Measurements from ENCODE around the gene TPD52L1.
"Not testable (repeated sequence)": the region's sequence is repeated elsewhere in the genome, so short reads cannot be mapped to it uniquely, and the experiment has no call there.

TPD52L1 gene

GRCh38 chr6:125273965-125274364, 120.4 kb downstream of the TPD52L1 start:
- DNase-seq (ENCODE audit: low read depth) = no peak

GRCh38 chr6:125274935-125275334, 121.4 kb downstream of the TPD52L1 start:
- DNase-seq (ENCODE audit: low read depth) = no peak

GRCh38 chr6:125275779-125276178, 122.2 kb downstream of the TPD52L1 start:
- DNase-seq (ENCODE audit: low read depth) = no peak

- DNase-seq (ENCODE audit: low read depth) = no peak
Observed at GRCh38 chr6:125277838-125278237, 124.3 kb downstream of the TPD52L1 start.

GRCh38 chr6:125279961-125280360, 126.4 kb downstream of the TPD52L1 start:
- no peak for DNase-seq (ENCODE audit: low read depth)

- DNase-seq (ENCODE audit: low read depth) = not testable (repeated sequence)
Observed at GRCh38 chr6:125280370-125281035, 126.9 kb downstream of the TPD52L1 start.

- not testable (repeated sequence) for DNase-seq (ENCODE audit: low read depth)
Observed at GRCh38 chr6:125282470-125282869, 128.9 kb downstream of the TPD52L1 start.

GRCh38 chr6:125285353-125285752, 131.8 kb downstream of the TPD52L1 start:
- no peak for DNase-seq (ENCODE audit: low read depth)

GRCh38 chr6:125285936-125286335, 132.4 kb downstream of the TPD52L1 start:
- DNase-seq (ENCODE audit: low read depth) = no peak

- no peak for DNase-seq (ENCODE audit: low read depth)
Observed at GRCh38 chr6:125287718-125288117, 134.1 kb downstream of the TPD52L1 start.

GRCh38 chr6:125293587-125293986, 140.0 kb downstream of the TPD52L1 start:
- DNase-seq (ENCODE audit: low read depth) = no peak

GRCh38 chr6:125294036-125294435, 140.5 kb downstream of the TPD52L1 start:
- no peak for DNase-seq (ENCODE audit: low read depth)

GRCh38 chr6:125294925-125295324, 141.4 kb downstream of the TPD52L1 start:
- DNase-seq (ENCODE audit: low read depth) = no peak

- no peak for DNase-seq (ENCODE audit: low read depth)
Observed at GRCh38 chr6:125296471-125296870, 142.9 kb downstream of the TPD52L1 start.

- no peak for DNase-seq (ENCODE audit: low read depth)
Observed at GRCh38 chr6:125299257-125299656, 145.7 kb downstream of the TPD52L1 start.

GRCh38 chr6:125300992-125301434, 147.4 kb downstream of the TPD52L1 start:
- DNase-seq (ENCODE audit: low read depth) = no peak

- DNase-seq (ENCODE audit: low read depth) = peak; percentile 32
Observed at GRCh38 chr6:125301435-125302391, 148.1 kb downstream of the TPD52L1 start, which contains the start of gene HDDC2. HDDC2 (minus strand) TSS chr6:125301967; CDS start chr6:125301932, 35 bp downstream.

GRCh38 chr6:125302840-125303511, 149.4 kb downstream of the TPD52L1 start:
- no peak for DNase-seq (ENCODE audit: low read depth)

GRCh38 chr6:125303512-125303854, 149.9 kb downstream of the TPD52L1 start:
- DNase-seq (ENCODE audit: low read depth) = no peak

- DNase-seq (ENCODE audit: low read depth) = no peak
Observed at GRCh38 chr6:125304970-125305660, 151.5 kb downstream of the TPD52L1 start.

GRCh38 chr6:125306756-125307149, 153.2 kb downstream of the TPD52L1 start:
- no peak for DNase-seq (ENCODE audit: low read depth)

All from activated T-helper 9 cell treated with anti-CD3 and anti-CD28 coated beads, Interleukin-2, amount 50 U/mL, for 16 hours (primary cell).